ENCODE results near the gene PRKACA.
"Not testable (repeated sequence)": the region's sequence is repeated elsewhere in the genome, so short reads cannot be mapped to it uniquely, and the experiment has no call there.

The PRKACA gene

DNA sequence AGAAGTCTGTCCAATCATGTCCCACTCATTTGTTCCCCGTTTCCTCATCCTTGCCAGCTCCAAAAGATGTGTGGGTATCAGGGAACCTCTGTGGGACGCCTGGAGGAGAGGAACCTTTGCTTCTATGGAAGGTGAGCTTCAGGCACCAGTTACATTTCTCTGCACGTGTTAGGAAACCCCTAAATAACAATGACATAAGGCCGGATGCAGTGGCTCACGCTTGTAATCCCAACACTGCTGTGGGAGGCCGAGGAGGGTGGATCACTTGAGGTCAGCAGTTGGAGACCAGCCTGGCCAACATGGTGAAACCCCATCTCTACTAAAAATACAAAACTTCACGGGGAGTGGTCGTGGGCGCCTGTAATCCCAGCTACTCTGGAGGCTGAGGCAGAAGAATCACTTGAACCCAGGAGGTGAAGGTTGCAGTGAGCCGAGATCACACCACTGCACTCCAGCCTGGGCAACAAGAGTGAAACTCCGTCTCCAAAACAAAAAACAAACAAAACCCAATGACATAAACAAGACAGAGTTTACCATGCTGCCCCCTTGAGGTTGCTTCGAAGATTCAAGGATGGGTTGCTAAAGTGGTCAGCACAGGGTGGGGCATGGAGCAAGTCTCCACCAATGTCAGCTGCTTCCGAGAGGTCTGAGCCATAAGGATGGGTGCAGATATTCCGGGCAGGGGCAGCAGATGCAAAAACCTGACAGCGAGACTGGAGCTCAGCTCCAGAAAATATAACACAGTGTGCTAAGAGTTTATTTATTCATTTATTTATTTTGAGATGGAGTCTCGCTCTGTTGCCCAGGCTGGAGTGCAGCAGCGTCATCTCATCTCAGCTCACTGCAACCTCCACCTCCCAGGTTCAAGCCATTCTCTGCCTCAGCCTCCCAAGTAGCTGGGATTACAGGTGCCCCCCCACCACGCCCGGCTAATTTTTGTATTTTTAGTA lies 74.6 kb downstream of the PRKACA start:
- DNase-seq (ENCODE audit: low read depth): not testable (repeated sequence)

Measured in stimulated activated CD8-positive, alpha-beta memory T cell treated with anti-CD3 and anti-CD28 coated beads, Interleukin-7, amount 100 ng/mL, for 24 hours (primary cell).